Right cardiac atrium (tissue), 5 donors: Measurements from ENCODE around the gene MED16. TPM values are rescaled to one million over a fixed set of nuclear protein-coding genes. Genes with fewer than 3 reads are reported as not detected.

Source experiments
- ATAC-seq, 2 donors: fragments of 200-7000 bp; cut with Tn5 transposase; one replicate each; pipeline versions ENCODE4 v1.8.0 to v1.9.1; 2020; ENCODE audit warnings: moderate library complexity in 2 of 2, mild to moderate bottlenecking in 1 of 2
- DNase-seq, 3 donors: peaks; one replicate each; pipeline ENCODE4 v3.0.0-alpha.2; 2020
- H3K27ac ChIP-seq: one replicate; pipeline ENCODE4 v1.5.1; 2013; ENCODE audit warnings: mild to moderate bottlenecking, low read length, control low read depth, moderate library complexity
- H3K27me3 ChIP-seq: one replicate; pipeline ENCODE4 v1.6.1; 2013; ENCODE audit not compliant: control insufficient read depth, insufficient read depth
- H3K4me1 ChIP-seq: one replicate; pipeline ENCODE4 v1.6.1; 2013; ENCODE audit warnings: low read length; ENCODE audit not compliant: control insufficient read depth, insufficient read depth
- H3K4me3 ChIP-seq: one replicate; pipeline ENCODE4 v1.5.1; 2013; ENCODE audit warnings: low read length, control low read depth
- H3K9me3 ChIP-seq: one replicate; pipeline ENCODE4 v1.6.1; 2013; ENCODE audit warnings: low read length; ENCODE audit not compliant: control insufficient read depth
- WGBS: extraction: QIAGEN DNeasy Blood & Tissue Kit; methylation state at CpG from one replicate; pipeline ENCODE4 v1.1.7; 2013; 5-methylcytosine and 5-hydroxymethylcytosine counted together
- intact Hi-C, 4 donors: fragments of 100-400 bp; cut with DNase I; formaldehyde crosslinking; loops; one replicate each; pipeline versions ENCODE4 v1.11.0 to v1.14.0; 2022 to 2023
- long read RNA-seq, 4 donors: library from polyadenylated mRNA; unstranded; transcript quantifications; one replicate each; pipeline ENCODE4 v2.0.0, GENCODE V29; 2020 to 2021
- polyA plus RNA-seq: library from polyadenylated mRNA; stranded (reverse); fragments of 200-250 nt; gene quantifications from one replicate; pipeline ENCODE4 v1.2.3, GENCODE V29; 2013
- total RNA-seq, 4 donors: library from RNA; stranded (reverse); fragmentation: NEBNext Ultra II Directional; extraction: Animal tissue kit (Norgen Biotek cat#: 25700); gene quantifications; one replicate each; pipeline ENCODE4 v1.2.1, GENCODE V29; 2021
- donor health status: healthy with polysubstance abuse.
- donor health status: DM: no; HTN: yes; CAD: no.
- donor health status: DM: no; HTN: no; CAD: no.
- donor health status: DM: no; HTN: yes; CAD: no; lungs with severe emphysema.
- donor health status: DM: yes; HTN: yes; CAD: no.

MED16 gene
- total RNA-seq (10 to 100 TPM; 23.9 to 28.4 (median 25.4) TPM), polyA plus RNA-seq (21.3 TPM)
- long read RNA-seq, donor 1, transcript MED16-204 (15 exons, 3,420 nt): major isoform, 19 of 50 reads
- long read RNA-seq, donor 1, partial matches to known transcripts: 27 of 50 reads
- long read RNA-seq, donor 1, other reads (novel, unspliced or antisense): 3 of 50 reads
- long read RNA-seq, donor 2, transcript MED16-204 (15 exons, 3,420 nt): major isoform, 35 of 51 reads
- long read RNA-seq, donor 2, partial matches to known transcripts: 9 of 51 reads
- long read RNA-seq, donor 2, other reads (novel, unspliced or antisense): 4 of 51 reads
- long read RNA-seq, donor 3, transcript MED16-204 (15 exons, 3,420 nt): major isoform, 68 of 108 reads
- long read RNA-seq, donor 3, partial matches to known transcripts: 31 of 108 reads
- long read RNA-seq, donor 3, other reads (novel, unspliced or antisense): 9 of 108 reads
- long read RNA-seq, donor 4, transcript MED16-204 (15 exons, 3,420 nt): major isoform, 20 of 36 reads
- long read RNA-seq, donor 4, partial matches to known transcripts: 9 of 36 reads
- long read RNA-seq, donor 4, other reads (novel, unspliced or antisense): 6 of 36 reads

DNA sequence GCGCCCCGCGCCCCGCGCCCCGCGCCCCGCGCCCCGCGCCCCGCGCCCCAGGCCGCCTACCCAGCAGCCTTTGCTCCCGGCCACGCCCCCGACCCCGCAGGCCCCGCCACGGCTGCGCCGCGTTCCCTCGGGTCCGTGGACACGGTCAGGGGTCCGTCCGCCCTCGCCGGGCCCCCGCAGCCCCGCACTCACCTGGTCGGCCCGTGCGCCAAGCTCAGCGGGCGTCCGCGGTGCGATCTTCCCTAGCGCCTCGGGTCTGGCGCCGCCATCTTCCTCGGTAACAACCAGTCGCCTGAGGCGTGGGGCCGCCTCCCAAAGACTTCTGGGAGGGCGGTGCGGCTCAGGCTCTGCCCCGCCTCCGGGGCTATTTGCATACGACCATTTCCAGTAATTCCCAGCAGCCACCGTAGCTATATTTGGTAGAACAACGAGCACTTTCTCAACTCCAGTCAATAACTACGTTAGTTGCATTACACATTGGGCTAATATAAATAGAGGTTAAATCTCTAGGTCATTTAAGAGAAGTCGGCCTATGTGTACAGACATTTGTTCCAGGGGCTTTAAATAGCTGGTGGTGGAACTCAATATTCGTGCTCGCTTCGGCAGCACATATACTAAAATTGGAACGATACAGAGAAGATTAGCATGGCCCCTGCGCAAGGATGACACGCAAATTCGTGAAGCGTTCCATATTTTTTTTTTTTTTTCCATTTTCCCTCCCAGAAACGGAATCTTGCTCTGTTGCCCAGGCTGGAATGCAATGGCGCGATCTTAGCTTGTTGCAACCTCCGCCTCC is at the start of gene MED16, which contains the start of gene RNU6-9:
TSS of gene MED16 (minus strand) at position 294 of the 796 bp plus-strand sequence. CDS start 2,056 bp downstream, outside the sequence.
TSS of gene RNU6-9 (plus strand) at position 591 of the 796 bp plus-strand sequence.
- intact Hi-C loops: no loop called here
- no peaks in the 10 kb centered on the region for H3K9me3 ChIP-seq
- no peaks in the 10 kb centered on the region for H3K27me3 ChIP-seq
- DNase-seq (peak; percentile 94 to 97 (median 96)), ATAC-seq (peak; percentile 96)
- H3K4me1 ChIP-seq: no peaks in the 10 kb centered on the region
- H3K4me3 ChIP-seq: peak within 1 kb of the TSS; percentile 89
- H3K27ac ChIP-seq: peak within 1 kb of the TSS; percentile 86
- WGBS: under 1% methylated on average over 67 of the region's 69 CpGs

DNA sequence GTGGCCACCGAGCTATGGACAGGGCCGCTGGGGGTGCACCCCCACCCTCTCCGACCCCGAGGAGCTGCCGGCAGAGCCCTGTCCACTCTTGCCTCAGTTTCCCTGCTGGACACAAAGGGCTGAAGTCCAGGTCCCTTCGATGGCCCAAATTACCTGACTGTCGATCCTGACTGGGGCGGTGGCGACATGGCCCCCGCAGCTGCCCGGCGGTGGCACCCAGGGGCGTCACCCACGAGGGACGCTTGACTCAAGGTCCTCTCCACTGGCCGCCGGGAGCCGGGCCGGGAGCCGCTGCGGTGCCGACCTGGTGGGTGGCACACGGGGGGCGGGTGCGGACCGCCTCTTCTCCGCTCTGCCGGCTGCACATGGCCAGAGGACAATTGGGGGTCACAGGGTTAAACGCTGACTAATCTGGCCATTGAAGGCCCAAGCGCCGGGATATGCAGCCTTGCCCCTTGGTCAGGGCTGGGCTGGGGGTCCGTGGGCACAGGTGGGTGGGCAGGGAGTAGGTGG is 49.2 kb upstream of the MED16 start:
- ATAC-seq (no peak), DNase-seq (peak in 1 of 3 donors; percentile 46)
- intact Hi-C loops: no loop called here
- no peak overlapping the region for H3K27ac ChIP-seq
- no peaks in the 10 kb centered on the region for H3K27me3 ChIP-seq
- no peak overlapping the region for H3K4me3 ChIP-seq
- H3K9me3 ChIP-seq: no peaks in the 10 kb centered on the region
- 90% methylated on average over 32 of the region's 32 CpGs for WGBS
- H3K4me1 ChIP-seq: no peaks in the 10 kb centered on the region

DNA sequence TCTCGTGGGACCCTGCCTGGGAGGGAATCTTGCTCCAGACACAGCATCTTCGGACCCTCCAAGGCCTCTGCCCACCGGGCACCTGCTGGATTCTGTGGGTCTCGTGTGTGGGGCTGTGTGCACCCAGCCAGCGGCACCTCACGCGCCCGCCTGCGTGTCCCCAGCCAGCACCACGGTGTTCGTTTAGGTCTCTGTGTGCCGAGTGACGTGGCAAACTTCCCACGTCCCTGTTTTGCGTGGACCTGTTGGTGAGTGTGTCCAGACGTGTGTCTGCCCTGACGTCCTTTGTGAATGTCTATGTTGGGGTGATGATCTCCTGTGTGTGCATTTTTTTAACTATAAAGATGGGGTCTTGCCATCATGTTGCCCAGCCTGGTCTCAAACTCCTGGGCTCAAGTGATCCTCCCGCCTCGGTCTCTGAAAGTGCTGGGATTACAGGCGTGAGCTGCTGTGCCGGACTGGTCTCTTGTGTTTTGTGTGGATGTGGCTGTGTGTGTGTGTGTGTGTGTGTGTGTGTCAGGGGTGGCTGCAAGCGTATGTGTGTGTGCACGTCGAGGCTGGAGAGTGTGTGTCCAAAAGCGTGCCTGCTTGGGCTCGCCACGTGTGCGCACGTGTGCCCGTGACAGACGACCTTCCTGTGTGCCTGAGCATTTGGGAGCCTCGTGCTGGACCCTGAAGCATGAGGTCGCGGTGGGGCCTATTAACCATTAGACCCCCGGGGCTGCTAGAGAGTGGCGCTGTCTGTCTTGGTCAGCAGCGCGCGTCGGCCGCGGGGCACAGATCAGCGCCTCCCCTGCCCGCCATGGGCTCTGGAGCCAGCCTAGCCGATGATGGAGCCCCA is 48.5 kb upstream of the MED16 start:
- Histone ChIP-seq H3K27me3 (no peaks in the 10 kb centered on the region), H3K4me1 (no peaks in the 10 kb centered on the region), H3K27ac (no peak overlapping the region), H3K4me3 (no peak overlapping the region), H3K9me3 (no peaks in the 10 kb centered on the region)
- WGBS: 77% methylated on average over 45 of the region's 45 CpGs
- no peak for ATAC-seq
- intact Hi-C loops: no loop called here
- DNase-seq: peak in 1 of 3 donors; percentile 37

GRCh38 chr19:940591-941291 is 47.8 kb upstream of the MED16 start:
- no peak overlapping the region for H3K4me3 ChIP-seq
- no peaks in the 10 kb centered on the region for H3K9me3 ChIP-seq
- 47% methylated on average over 64 of the region's 64 CpGs for WGBS
- peak; percentile 70 to 89 (median 89) for DNase-seq
- H3K27ac ChIP-seq: peak overlapping the region; percentile 1
- intact Hi-C loops: no loop called here
- H3K27me3 ChIP-seq: no peaks in the 10 kb centered on the region
- no peaks in the 10 kb centered on the region for H3K4me1 ChIP-seq
- peak; percentile 69 to 81 for ATAC-seq

DNA sequence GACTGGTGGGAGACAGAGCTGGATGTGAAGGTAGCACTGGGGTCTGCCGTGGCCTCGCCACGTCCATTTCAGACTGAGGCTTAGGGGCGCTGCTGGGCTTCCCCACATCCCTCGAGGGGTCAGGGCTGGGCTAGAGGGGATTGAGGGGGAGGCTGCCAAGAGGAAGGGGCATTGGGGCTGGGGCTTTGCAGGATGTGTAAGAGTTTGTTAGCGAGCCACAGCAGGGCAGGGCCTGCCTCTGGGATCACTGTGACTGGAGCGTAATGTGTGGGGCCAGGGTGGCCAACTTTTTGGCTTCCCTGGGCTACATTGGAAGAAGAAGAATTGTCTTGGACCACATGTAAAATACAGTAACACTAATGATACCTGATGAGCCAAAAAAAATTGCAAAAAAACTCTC is 46.9 kb upstream of the MED16 start:
- H3K9me3 ChIP-seq: no peaks in the 10 kb centered on the region
- H3K27me3 ChIP-seq: no peaks in the 10 kb centered on the region
- no peaks in the 10 kb centered on the region for H3K4me1 ChIP-seq
- 98% methylated on average over 7 of the region's 7 CpGs for WGBS
- ATAC-seq (no peak), DNase-seq (no peak)
- intact Hi-C loops: no loop called here
- H3K27ac ChIP-seq: no peak overlapping the region
- H3K4me3 ChIP-seq: no peak overlapping the region

GRCh38 chr19:939439-939838 is 46.5 kb upstream of the MED16 start:
- no peaks in the 10 kb centered on the region for H3K27me3 ChIP-seq
- intact Hi-C loops: no loop called here
- no peaks in the 10 kb centered on the region for H3K4me1 ChIP-seq
- H3K27ac ChIP-seq: no peak overlapping the region
- DNase-seq: no peak
- H3K9me3 ChIP-seq: no peaks in the 10 kb centered on the region
- ATAC-seq: no peak
- WGBS: 89% methylated on average over 22 of the region's 22 CpGs
- no peak overlapping the region for H3K4me3 ChIP-seq

DNA sequence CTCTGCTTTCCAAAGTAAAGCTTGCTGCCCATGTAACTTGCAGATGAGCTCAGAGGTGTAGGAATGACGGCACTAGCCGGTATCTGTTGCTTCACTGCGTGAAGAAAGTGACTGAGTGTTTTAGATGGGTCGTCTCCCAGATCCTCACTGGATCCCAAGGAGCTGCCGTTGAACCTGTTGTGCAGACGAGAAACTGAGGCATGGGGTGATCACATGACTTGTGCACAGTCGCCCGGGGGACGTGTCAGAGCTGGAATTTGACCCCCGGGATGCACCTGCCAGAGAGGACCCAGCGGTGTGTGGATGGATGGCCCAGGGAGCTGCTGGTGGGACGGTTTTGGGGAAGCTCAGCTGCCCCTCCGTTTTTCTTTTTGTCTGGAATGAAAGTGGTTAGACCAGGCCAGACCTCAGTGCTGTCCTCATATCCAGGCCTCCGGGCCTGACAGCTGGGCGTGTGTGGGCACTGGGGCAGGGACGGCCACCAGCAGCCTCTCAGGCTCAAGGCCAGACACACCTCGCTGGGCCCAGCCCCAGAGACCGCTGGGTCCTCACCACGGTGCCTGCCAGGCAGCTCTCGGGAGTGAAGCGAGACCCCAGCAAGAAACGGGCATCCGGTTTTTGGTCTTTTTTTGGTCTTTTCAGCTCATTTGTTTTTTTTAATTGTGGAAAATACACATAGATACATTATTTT is 45.4 kb upstream of the MED16 start:
- 85% methylated on average over 23 of the region's 23 CpGs for WGBS
- Histone ChIP-seq H3K4me3 (no peak overlapping the region), H3K9me3 (no peaks in the 10 kb centered on the region), H3K27ac (no peak overlapping the region), H3K4me1 (peaks cover under 1% of the 10 kb centered on the region), H3K27me3 (no peaks in the 10 kb centered on the region)
- ATAC-seq (no peak), DNase-seq (no peak)
- intact Hi-C loops: no loop called here

- ATAC-seq: no peak
- Histone ChIP-seq H3K4me1 (peaks cover 4% of the 10 kb centered on the region), H3K27ac (no peak overlapping the region), H3K4me3 (no peak overlapping the region), H3K27me3 (no peaks in the 10 kb centered on the region), H3K9me3 (no peaks in the 10 kb centered on the region)
- WGBS: 94% methylated on average over 16 of the region's 16 CpGs
- DNase-seq: no peak
- intact Hi-C loops: no loop called here
Observed at GRCh38 chr19:937259-937694, 44.3 kb upstream of the MED16 start.

DNA sequence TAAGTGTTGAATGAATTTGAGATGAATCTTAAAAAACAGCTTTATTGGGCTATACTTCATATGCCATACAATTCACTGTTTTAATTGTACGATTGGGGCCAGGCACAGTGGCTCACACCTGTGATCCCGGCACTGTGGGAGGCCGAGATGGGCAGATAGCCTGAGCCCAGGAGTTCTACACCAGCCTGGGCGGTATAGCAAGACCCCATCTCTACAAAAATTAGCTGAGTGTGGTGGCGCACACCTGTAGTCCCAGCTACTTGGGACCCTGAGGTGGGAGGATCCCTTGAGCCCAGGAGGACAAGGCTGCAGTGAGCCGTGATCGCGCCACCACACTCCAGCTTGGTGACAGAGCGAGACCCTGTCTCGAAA is 43.2 kb upstream of the MED16 start:
- ATAC-seq (no peak), DNase-seq (no peak)
- 98% methylated on average over 10 of the region's 10 CpGs for WGBS
- H3K27ac ChIP-seq: no peak overlapping the region
- intact Hi-C loops: no loop called here
- peaks cover 4% of the 10 kb centered on the region for H3K4me1 ChIP-seq
- H3K4me3 ChIP-seq: no peak overlapping the region
- H3K9me3 ChIP-seq: no peaks in the 10 kb centered on the region
- no peaks in the 10 kb centered on the region for H3K27me3 ChIP-seq
